NCI-H526 (cell line): ENCODE data around the gene CTSO.
A peak's percentile ranks its signal among the peaks of the same experiment; 100 is the strongest.
"Not testable (repeated sequence)": the region's sequence is repeated elsewhere in the genome, so short reads cannot be mapped to it uniquely, and the experiment has no call there.

Experiments used
- DNase-seq, 2 experiments: peaks; one replicate each; lab custom pipeline; 2025; lab: John Stamatoyannopoulos, UW

CTSO gene

GRCh38 chr4:155906554-155907247 lies 47.0 kb downstream of the CTSO start:
- peak in 1 of 2 experiments; percentile 41 for DNase-seq

GRCh38 chr4:155904331-155904730 lies 49.3 kb downstream of the CTSO start:
- no peak for DNase-seq

- no peak for DNase-seq
Observed at GRCh38 chr4:155903453-155903852, 50.2 kb downstream of the CTSO start, which contains the start of gene TDO2. TSS of gene TDO2 (plus strand) at chr4:155903696. CDS start at chr4:155903759, 63 bp downstream.

GRCh38 chr4:155901013-155901412 lies 52.7 kb downstream of the CTSO start:
- DNase-seq = no peak

GRCh38 chr4:155900381-155900780 lies 53.3 kb downstream of the CTSO start:
- no peak for DNase-seq

- no peak for DNase-seq
Observed at GRCh38 chr4:155899891-155900290, 53.8 kb downstream of the CTSO start.

GRCh38 chr4:155898371-155898770 lies 55.3 kb downstream of the CTSO start:
- not testable (repeated sequence) for DNase-seq

GRCh38 chr4:155891058-155891457 lies 62.6 kb downstream of the CTSO start:
- DNase-seq = no peak

- no peak for DNase-seq
Observed at GRCh38 chr4:155889946-155890345, 63.7 kb downstream of the CTSO start.

GRCh38 chr4:155889031-155889793 lies 64.5 kb downstream of the CTSO start:
- DNase-seq = no peak

GRCh38 chr4:155887847-155888570 lies 65.7 kb downstream of the CTSO start:
- DNase-seq = no peak

GRCh38 chr4:155887045-155887444 lies 66.6 kb downstream of the CTSO start:
- DNase-seq = no peak

- DNase-seq = no peak
Observed at GRCh38 chr4:155885666-155886065, 68.0 kb downstream of the CTSO start.

GRCh38 chr4:155883895-155884294 lies 69.8 kb downstream of the CTSO start:
- DNase-seq = no peak

- DNase-seq = no peak
Observed at GRCh38 chr4:155881555-155881954, 72.1 kb downstream of the CTSO start.

GRCh38 chr4:155879767-155880166 lies 73.9 kb downstream of the CTSO start:
- no peak for DNase-seq

- no peak for DNase-seq
Observed at GRCh38 chr4:155878611-155879010, 75.1 kb downstream of the CTSO start.

GRCh38 chr4:155877971-155878370 lies 75.7 kb downstream of the CTSO start:
- DNase-seq = no peak

- DNase-seq = no peak
Observed at GRCh38 chr4:155875878-155876277, 77.8 kb downstream of the CTSO start.
